GM12878 (cell line): ENCODE data around the gene ARL5B. TPM values are rescaled to one million over a fixed set of nuclear protein-coding genes. Genes with fewer than 3 reads are reported as not detected.

Experiments used
- ATAC-seq: fragments of 200-7000 bp; cut with Tn5 transposase; 3 replicates; pipeline ENCODE4 v1.9.1; 2020; ENCODE audit warnings: mild to moderate bottlenecking, moderate library complexity
- BruUV-seq: library from RNA; stranded (reverse); fragments of 400-500 nt; replicated peaks from 2 replicates; lab custom pipeline; 2021; lab: Mats Ljungman, UMichigan
- CTCF ChIA-PET: fragments of 300-600 bp; sonication (Branson Sonifier 250); formaldehyde crosslinking; extraction: SDS; loops from one replicate; lab custom pipeline; 2021; ENCODE audit warnings: inconsistent platforms; lab: Yijun Ruan, JAX
- POLR2A ChIA-PET: fragments of 350-600 bp; formaldehyde crosslinking; extraction: SDS; loops from one replicate; lab custom pipeline; 2021; ENCODE audit warnings: inconsistent platforms; lab: Charles Lee
- RAD21 ChIA-PET: fragments of 300-600 bp; sonication (Branson Sonifier 250); formaldehyde crosslinking; loops from one replicate; lab custom pipeline; 2023; ENCODE audit warnings: antibody characterized with exemption; ENCODE audit not compliant: unreplicated experiment; lab: Charles Lee
- SMC1A ChIA-PET: fragments of 300-600 bp; sonication (Branson Sonifier 250); formaldehyde crosslinking; loops from one replicate; lab custom pipeline; 2023; ENCODE audit not compliant: unreplicated experiment, uncharacterized antibody; lab: Charles Lee
- DNase-seq: peaks from one replicate; pipeline ENCODE4 v3.0.0-alpha.2; 2011; ENCODE audit warnings: low read depth, low spot score
- FAIRE-seq: peaks from 3 replicates; lab custom pipeline; 2011; peaks lifted over from hg19 to GRCh38; lab: Jason Lieb, UNC
- H2AFZ ChIP-seq: 2 replicates; pipeline ENCODE4 v1.6.0; 2011; ENCODE audit warnings: low read depth, low read length, control low read depth; ENCODE audit not compliant: control insufficient read depth
- H3K27ac ChIP-seq: 2 replicates; pipeline ENCODE4 v1.5.1; 2011; ENCODE audit warnings: control low read depth; ENCODE audit not compliant: control insufficient read depth, insufficient read depth
- H3K27me3 ChIP-seq, 2 experiments: replicated peaks in 1 of 2; 2 replicates each; pipeline versions ENCODE4 v1.6.0 to v1.6.1; 2011; ENCODE audit warnings: low read length in 1 of 2; ENCODE audit not compliant: control insufficient read depth in 2 of 2, insufficient read depth in 2 of 2
- H3K36me3 ChIP-seq, 2 experiments: 2 replicates each; pipeline ENCODE4 v1.5.1; 2011; ENCODE audit warnings: low read length in 1 of 2; ENCODE audit not compliant: control insufficient read depth in 2 of 2, insufficient read depth in 2 of 2
- H3K4me1 ChIP-seq: 2 replicates; pipeline ENCODE4 v1.6.1; 2011; ENCODE audit warnings: mild to moderate bottlenecking, low read length, moderate library complexity, mixed read lengths; ENCODE audit not compliant: control insufficient read depth, insufficient read depth
- H3K4me2 ChIP-seq: 2 replicates; pipeline ENCODE4 v1.6.0; 2011; ENCODE audit warnings: control low read depth; ENCODE audit not compliant: control insufficient read depth, insufficient read depth
- H3K4me3 ChIP-seq: fragments of 200-600 bp; sonication (generic); 2 replicates; pipeline ENCODE4 v1.5.1; 2016
- H3K79me2 ChIP-seq: 2 replicates; pipeline ENCODE4 v1.6.0; 2011; ENCODE audit warnings: low read length; ENCODE audit not compliant: control insufficient read depth, insufficient read depth
- H3K9ac ChIP-seq: 2 replicates; pipeline ENCODE4 v1.8.0; 2011; ENCODE audit warnings: low read length, control low read depth, mixed read lengths; ENCODE audit not compliant: control insufficient read depth, insufficient read depth
- H3K9me3 ChIP-seq: replicated peaks from 3 replicates; pipeline ENCODE4 v1.5.1; 2011; ENCODE audit warnings: mild to moderate bottlenecking, low read length; ENCODE audit not compliant: control insufficient read depth, insufficient read depth
- H4K20me1 ChIP-seq: 2 replicates; pipeline ENCODE4 v1.6.0; 2011; ENCODE audit not compliant: control insufficient read depth, insufficient read depth
- CBFB ChIP-seq: IDR thresholded peaks from 2 replicates; pipeline ENCODE4 v1.6.1; 2016; ENCODE audit warnings: antibody characterized with exemption, low read depth
- CREB1 ChIP-seq: IDR thresholded peaks from 2 replicates; pipeline ENCODE4 v1.6.1; 2012; ENCODE audit warnings: low read depth, mild to moderate bottlenecking, inconsistent platforms
- CUX1 ChIP-seq: IDR thresholded peaks from 2 replicates; pipeline ENCODE4 v1.6.1; 2012; ENCODE audit warnings: improper control_type of control experiment, low read depth, low read length; ENCODE audit not compliant: insufficient replicate concordance
- E2F4 ChIP-seq: IDR thresholded peaks from 2 replicates; pipeline ENCODE4 v1.6.1; 2012; ENCODE audit warnings: low read depth, low read length, improper control_type of control experiment
- PBX3 ChIP-seq: IDR thresholded peaks from 2 replicates; pipeline ENCODE4 v1.6.1; 2011; ENCODE audit warnings: mild to moderate bottlenecking, low read depth, low read length, moderate library complexity; ENCODE audit not compliant: insufficient replicate concordance
- POLR2AphosphoS5 ChIP-seq: IDR thresholded peaks from 2 replicates; pipeline ENCODE4 v1.6.1; 2011; ENCODE audit warnings: mild to moderate bottlenecking, low read length, inconsistent platforms
- PRDM15 ChIP-seq: fragments of 450-650 bp; formaldehyde crosslinking; IDR thresholded peaks from 2 replicates; pipeline ENCODE4 v1.4.0; 2020; ENCODE audit warnings: mild to moderate bottlenecking, moderate library complexity
- RBBP5 ChIP-seq: fragments of 200-600 bp; sonication (generic); conservative IDR thresholded peaks from 2 replicates; pipeline ENCODE4 v1.6.1; 2016
- RELB ChIP-seq: fragments of 450-650 bp; IDR thresholded peaks from 2 replicates; pipeline ENCODE4 v1.6.1; 2017; ENCODE audit warnings: low read depth, mild to moderate bottlenecking, moderate library complexity
- SMAD1 ChIP-seq: fragments of 450-650 bp; IDR thresholded peaks from 2 replicates; pipeline ENCODE4 v1.6.1; 2018; ENCODE audit warnings: mild to moderate bottlenecking, low read depth; ENCODE audit not compliant: partially characterized antibody
- WGBS: methylation state at CpG from one replicate; pipeline ENCODE4 v1.1.6; 2016; ENCODE audit warnings: low lambda C conversion rate; ENCODE audit not compliant: insufficient replicate concordance, insufficient coverage; ENCODE audit errors: missing lambda C conversion rate; 5-methylcytosine and 5-hydroxymethylcytosine counted together
- in situ Hi-C: fragments of 300-500 bp; cut with MboI; formaldehyde crosslinking; loops from 9 replicates; pipeline ENCODE4 v1.14.3; 2018; ENCODE audit warnings: mixed read lengths
- intact Hi-C: fragments of 100-400 bp; cut with micrococcal nuclease; formaldehyde crosslinking; loops from one replicate; pipeline ENCODE4 v1.14.2; 2022; ENCODE audit not compliant: unreplicated experiment
- polyA plus RNA-seq, 11 experiments: library from polyadenylated mRNA; depleted of rRNA in 4 of 11; unstranded in 6 of 11; stranded (reverse) in 5 of 11; fragments of >200 nt; fragmentation: Nextera tagmentation in 4 of 11; fragmentation: Illumina TruSeq in 1 of 11; extraction: Ambion mirVana in 4 of 11; extraction: Trizol in 1 of 11; gene quantifications; 1 replicate in 1 of 11; 2 replicates in 10 of 11; pipeline versions ENCODE4 v1.2.1 to v1.2.3, GENCODE V29; 2011 to 2016; ENCODE audit warnings: inconsistent platforms in 2 of 11, missing spikeins in 2 of 11, low read depth in 1 of 11
- total RNA-seq, 4 experiments: library from RNA; depleted of rRNA in 3 of 4; stranded (reverse); fragments of >200 nt in 3 of 4; fragmentation: Illumina TruSeq in 1 of 4; extraction: Trizol in 1 of 4; gene quantifications; 2 replicates each; pipeline versions ENCODE4 v1.2.1 to v1.2.3, GENCODE V29; 2013 to 2021

Gene ARL5B
- total and polyA plus RNA-seq, 10 of the 15 experiments (the other 5 are each of a cell fraction or from before 2014, with no cell fraction given), result 2.5 to 20.7 (median 9.1) TPM

- peaks cover 5% of the 10 kb centered on the region; the same call in 1 of the 2 replicates for H3K4me1 ChIP-seq
- no peaks in the 10 kb centered on the region for H3K79me2 ChIP-seq
- ChIA-PET CTCF (no interaction called here), SMC1A (no interaction called here)
- WGBS, result 89% methylated on average over 3 of the region's 3 CpGs
- no peak for TF ChIP-seq CBFB
- TF ChIP-seq RELB, result no peak
- TF ChIP-seq PRDM15, result no peak
- no peak for TF ChIP-seq E2F4
- TF ChIP-seq CREB1, result no peak
- no peak for TF ChIP-seq PBX3
- TF ChIP-seq RBBP5, result no peak
- TF ChIP-seq SMAD1, result no peak
- no peak for TF ChIP-seq CUX1
- no peak for TF ChIP-seq POLR2AphosphoS5
- TF ChIP-seq, all 136 proteins: peak for 0
- Histone ChIP-seq H3K4me2 (no peak overlapping the region), H3K4me3 (no peak overlapping the region), H3K36me3 (peaks cover 2 to 5% of the 10 kb centered on the region in 2 experiments; a peak in 2 of 4 replicates), H3K9ac (no peak overlapping the region), H3K9me3 (no peaks in the 10 kb centered on the region), H4K20me1 (no peaks in the 10 kb centered on the region), H3K27ac (no peak overlapping the region), H2AFZ (no peak overlapping the region), H3K27me3 (no peaks in the 10 kb centered on the region)
- ATAC-seq (no peak), DNase-seq (no peak), FAIRE-seq (no peak)
- no TSS peak for BruUV-seq
- RAD21 ChIA-PET, result no interaction called here
- POLR2A ChIA-PET, result no interaction called here
- intact Hi-C loops, result no loop called here
- in situ Hi-C loops, result no loop called here
These were observed 48.7 kb upstream of the ARL5B start for GRCh38 chr10:18610517-18610916.
